DOHH2 (cell line): Measurements from ENCODE around the gene NEUROD4.

ENCODE experiments used
- H3F3A ChIP-seq: fragments of 200-600 bp; sonication (generic), shearing (Covaris generic); 2 replicates; pipeline ENCODE4 v1.6.0; 2016; ENCODE audit warnings: antibody characterized with exemption, mild to moderate bottlenecking; ENCODE audit not compliant: control insufficient read depth, insufficient read depth
- H3K27ac ChIP-seq: fragments of 200-600 bp; sonication (generic); 2 replicates; pipeline ENCODE4 v1.5.1; 2014; ENCODE audit warnings: low read depth, mild to moderate bottlenecking, low read length, moderate library complexity
- H3K27me3 ChIP-seq: fragments of 200-600 bp; sonication (generic); 2 replicates; pipeline ENCODE4 v1.6.1; 2014; ENCODE audit warnings: mild to moderate bottlenecking, low read length, mixed read lengths; ENCODE audit not compliant: control insufficient read depth
- H3K36me3 ChIP-seq: fragments of 200-600 bp; sonication (generic); 2 replicates; pipeline ENCODE4 v1.6.1; 2014; ENCODE audit warnings: mild to moderate bottlenecking, low read length, moderate library complexity, mixed read lengths; ENCODE audit not compliant: control insufficient read depth
- H3K4me1 ChIP-seq: fragments of 200-600 bp; sonication (generic); 2 replicates; pipeline ENCODE4 v1.6.1; 2014; ENCODE audit warnings: mild to moderate bottlenecking, low read length, mixed read lengths; ENCODE audit not compliant: control insufficient read depth
- H3K4me2 ChIP-seq: fragments of 200-600 bp; sonication (generic); 2 replicates; pipeline ENCODE4 v1.6.0; 2014; ENCODE audit warnings: mild to moderate bottlenecking, low read length, moderate library complexity
- H3K4me3 ChIP-seq: fragments of 200-600 bp; sonication (generic); 2 replicates; pipeline ENCODE4 v1.5.1; 2014; ENCODE audit warnings: mild to moderate bottlenecking, low read length, mixed read lengths
- H3K79me2 ChIP-seq: fragments of 200-600 bp; sonication (generic); 2 replicates; pipeline ENCODE4 v1.6.1; 2014; ENCODE audit warnings: mild to moderate bottlenecking, low read length, mixed read lengths; ENCODE audit not compliant: control insufficient read depth
- H3K9me2 ChIP-seq: fragments of 200-600 bp; sonication (generic); replicated peaks from 2 replicates; pipeline ENCODE4 v1.6.1; 2014; ENCODE audit warnings: mild to moderate bottlenecking, low read length, mixed read lengths; ENCODE audit not compliant: control insufficient read depth
- H3K9me3 ChIP-seq: fragments of 200-600 bp; sonication (generic); 2 replicates; pipeline ENCODE4 v1.6.1; 2014; ENCODE audit warnings: antibody characterized with exemption, low read length, mixed read lengths; ENCODE audit not compliant: control insufficient read depth, insufficient read depth
- H4K20me1 ChIP-seq: fragments of 200-600 bp; sonication (generic); 2 replicates; pipeline ENCODE4 v1.6.0; 2014; ENCODE audit warnings: low read depth, mild to moderate bottlenecking, antibody characterized with exemption, low read length, moderate library complexity; ENCODE audit not compliant: control insufficient read depth, insufficient read depth
- EZH2phosphoT487 ChIP-seq: fragments of 200-600 bp; sonication (generic); IDR thresholded peaks from 2 replicates; pipeline ENCODE4 v1.6.1; 2017; ENCODE audit warnings: borderline replicate concordance, mild to moderate bottlenecking, antibody characterized with exemption, low read length, moderate library complexity, mixed read lengths
- TF ChIP-seq, protein P1 (sequence below): fragments of 200-600 bp; sonication (generic); IDR thresholded peaks from one replicate; pipeline ENCODE4 v1.5.1; 2014; ENCODE audit warnings: antibody characterized with exemption, mild to moderate bottlenecking, low read depth, low read length; ENCODE audit not compliant: poor library complexity, severe bottlenecking

Gene NEUROD4

GRCh38 chr12:55072083-55072482 lies 52.3 kb downstream of the NEUROD4 start:
- peaks cover 14% of the 10 kb centered on the region for H3K36me3 ChIP-seq
- peaks cover 8% of the 10 kb centered on the region; the same call in 1 of the 2 replicates for H3K9me3 ChIP-seq
- H3K9me2 ChIP-seq, result no peaks in the 10 kb centered on the region
- H3K27me3 ChIP-seq, result no peaks in the 10 kb centered on the region
- no peaks in the 10 kb centered on the region for H4K20me1 ChIP-seq
- no peaks in the 10 kb centered on the region for H3K79me2 ChIP-seq
- no peak overlapping the region for H3K4me2 ChIP-seq
- peaks cover 54% of the 10 kb centered on the region for H3K4me1 ChIP-seq
- H3K27ac ChIP-seq, result no peak overlapping the region
- no peak overlapping the region for H3K4me3 ChIP-seq
- TF ChIP-seq, protein P1, sequence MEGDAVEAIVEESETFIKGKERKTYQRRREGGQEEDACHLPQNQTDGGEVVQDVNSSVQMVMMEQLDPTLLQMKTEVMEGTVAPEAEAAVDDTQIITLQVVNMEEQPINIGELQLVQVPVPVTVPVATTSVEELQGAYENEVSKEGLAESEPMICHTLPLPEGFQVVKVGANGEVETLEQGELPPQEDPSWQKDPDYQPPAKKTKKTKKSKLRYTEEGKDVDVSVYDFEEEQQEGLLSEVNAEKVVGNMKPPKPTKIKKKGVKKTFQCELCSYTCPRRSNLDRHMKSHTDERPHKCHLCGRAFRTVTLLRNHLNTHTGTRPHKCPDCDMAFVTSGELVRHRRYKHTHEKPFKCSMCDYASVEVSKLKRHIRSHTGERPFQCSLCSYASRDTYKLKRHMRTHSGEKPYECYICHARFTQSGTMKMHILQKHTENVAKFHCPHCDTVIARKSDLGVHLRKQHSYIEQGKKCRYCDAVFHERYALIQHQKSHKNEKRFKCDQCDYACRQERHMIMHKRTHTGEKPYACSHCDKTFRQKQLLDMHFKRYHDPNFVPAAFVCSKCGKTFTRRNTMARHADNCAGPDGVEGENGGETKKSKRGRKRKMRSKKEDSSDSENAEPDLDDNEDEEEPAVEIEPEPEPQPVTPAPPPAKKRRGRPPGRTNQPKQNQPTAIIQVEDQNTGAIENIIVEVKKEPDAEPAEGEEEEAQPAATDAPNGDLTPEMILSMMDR, result peak; percentile 93
- TF ChIP-seq EZH2phosphoT487, result no peak
- peaks cover 31% of the 10 kb centered on the region for H3F3A ChIP-seq

GRCh38 chr12:55073043-55074022 lies 53.6 kb downstream of the NEUROD4 start:
- no peak for TF ChIP-seq EZH2phosphoT487
- TF ChIP-seq, protein P1, result peak; percentile 69
- H3F3A ChIP-seq, result peaks cover 34% of the 10 kb centered on the region
- peak overlapping the region; percentile 65 for H3K4me2 ChIP-seq
- H3K27me3 ChIP-seq, result no peaks in the 10 kb centered on the region
- H3K4me3 ChIP-seq, result peak overlapping the region; percentile 47
- H3K4me1 ChIP-seq, result peaks cover 62% of the 10 kb centered on the region
- H3K36me3 ChIP-seq, result peaks cover 22% of the 10 kb centered on the region
- no peaks in the 10 kb centered on the region for H3K79me2 ChIP-seq
- H3K27ac ChIP-seq, result peak overlapping the region; percentile 96
- H4K20me1 ChIP-seq, result no peaks in the 10 kb centered on the region
- peaks cover 12% of the 10 kb centered on the region; the same call in 1 of the 2 replicates for H3K9me3 ChIP-seq
- H3K9me2 ChIP-seq, result no peaks in the 10 kb centered on the region

GRCh38 chr12:55074806-55075205 lies 55.0 kb downstream of the NEUROD4 start:
- no peak for TF ChIP-seq EZH2phosphoT487
- TF ChIP-seq, protein P1, result no peak
- peak overlapping the region; percentile 65 for H3K4me2 ChIP-seq
- no peaks in the 10 kb centered on the region for H3K9me2 ChIP-seq
- peak overlapping the region; percentile 47 for H3K4me3 ChIP-seq
- peaks cover 25% of the 10 kb centered on the region; the same call in 1 of the 2 replicates for H3K9me3 ChIP-seq
- H3K27me3 ChIP-seq, result no peaks in the 10 kb centered on the region
- peaks cover 63% of the 10 kb centered on the region for H3K4me1 ChIP-seq
- no peaks in the 10 kb centered on the region for H4K20me1 ChIP-seq
- H3K27ac ChIP-seq, result peak overlapping the region; percentile 96
- peaks cover 22% of the 10 kb centered on the region for H3K36me3 ChIP-seq
- no peaks in the 10 kb centered on the region for H3K79me2 ChIP-seq
- peaks cover 34% of the 10 kb centered on the region for H3F3A ChIP-seq
